ENCODE results near the gene SLC24A4.

The SLC24A4 gene

GRCh38 chr14:92309968-92310530 lies 12.9 kb upstream of the SLC24A4 start:
- H3K27ac ChIP-seq = no peak overlapping the region
- no peak for DNase-seq
- in situ Hi-C loops (cut with HindIII; ENCODE audit: low pct_ligation_motif_present, low sequenced_read_pairs) = no loop called here
- no peaks in the 10 kb centered on the region for H3K36me3 ChIP-seq (replicated peaks)
- no peak overlapping the region for H3K4me3 ChIP-seq (ENCODE audit: low read depth, low read length)
- no peak for TF ChIP-seq CTCF (IDR thresholded peaks at IDR 0.05; ENCODE audit: low read depth, low read length, missing control alignments)
- H3K27me3 ChIP-seq (replicated peaks) = no peaks in the 10 kb centered on the region

- no peak overlapping the region for H3K4me3 ChIP-seq (ENCODE audit: low read depth, low read length)
- no peak for DNase-seq
- no peaks in the 10 kb centered on the region for H3K27me3 ChIP-seq (replicated peaks)
- H3K27ac ChIP-seq = no peak overlapping the region
- no peaks in the 10 kb centered on the region for H3K36me3 ChIP-seq (replicated peaks)
- TF ChIP-seq CTCF (IDR thresholded peaks at IDR 0.05; ENCODE audit: low read depth, low read length, missing control alignments) = no peak
- in situ Hi-C loops (cut with HindIII; ENCODE audit: low pct_ligation_motif_present, low sequenced_read_pairs) = no loop called here
Observed at GRCh38 chr14:92310776-92311375, 12.1 kb upstream of the SLC24A4 start.

- H3K27ac ChIP-seq = no peak overlapping the region
- H3K4me3 ChIP-seq (ENCODE audit: low read depth, low read length) = no peak overlapping the region
- DNase-seq = no peak
- TF ChIP-seq CTCF (IDR thresholded peaks at IDR 0.05; ENCODE audit: low read depth, low read length, missing control alignments) = no peak
- H3K27me3 ChIP-seq (replicated peaks) = no peaks in the 10 kb centered on the region
- in situ Hi-C loops (cut with HindIII; ENCODE audit: low pct_ligation_motif_present, low sequenced_read_pairs) = no loop called here
- no peaks in the 10 kb centered on the region for H3K36me3 ChIP-seq (replicated peaks)
Observed at GRCh38 chr14:92314182-92314581, 8.8 kb upstream of the SLC24A4 start.

GRCh38 chr14:92315050-92315805 lies 7.7 kb upstream of the SLC24A4 start:
- Histone ChIP-seq H3K4me3 (ENCODE audit: low read depth, low read length) (no peak overlapping the region), H3K27me3 (replicated peaks) (no peaks in the 10 kb centered on the region), H3K36me3 (replicated peaks) (no peaks in the 10 kb centered on the region), H3K27ac (no peak overlapping the region)
- no peak for DNase-seq
- TF ChIP-seq CTCF (IDR thresholded peaks at IDR 0.05; ENCODE audit: low read depth, low read length, missing control alignments) = no peak
- in situ Hi-C loops (cut with HindIII; ENCODE audit: low pct_ligation_motif_present, low sequenced_read_pairs) = no loop called here

GRCh38 chr14:92316176-92316575 lies 6.8 kb upstream of the SLC24A4 start:
- no peak overlapping the region for H3K27ac ChIP-seq
- no peak for TF ChIP-seq CTCF (IDR thresholded peaks at IDR 0.05; ENCODE audit: low read depth, low read length, missing control alignments)
- in situ Hi-C loops (cut with HindIII; ENCODE audit: low pct_ligation_motif_present, low sequenced_read_pairs) = no loop called here
- H3K27me3 ChIP-seq (replicated peaks) = no peaks in the 10 kb centered on the region
- DNase-seq = no peak
- no peaks in the 10 kb centered on the region for H3K36me3 ChIP-seq (replicated peaks)
- no peak overlapping the region for H3K4me3 ChIP-seq (ENCODE audit: low read depth, low read length)

Measured in brain microvascular endothelial cell (primary cell).